ENCODE measurements around the gene KIAA1191. TPM values are rescaled to one million over a fixed set of nuclear protein-coding genes. Genes with fewer than 3 reads are reported as not detected.

Gene KIAA1191
- total and polyA plus RNA-seq, 4 donors, result 57.2 to 78.4 (median 77.9) TPM

- 77 to 81% methylated on average over 20 of the region's 20 CpGs for WGBS, 2 donors
- Histone ChIP-seq H3K4me3 (ENCODE audit: low read length in 2 of 2) (no peak overlapping the region), H3K36me3 (ENCODE audit: control insufficient read depth in 1 of 2, insufficient read depth in 2 of 2, low read length in 1 of 2) (peaks cover 0 to 2% of the 10 kb centered on the region in 2 donors), H3K9me3 (ENCODE audit: control insufficient read depth, low read length) (no peaks in the 10 kb centered on the region), H3K27me3 (ENCODE audit: control insufficient read depth in 1 of 2, insufficient read depth in 2 of 2, low read length in 1 of 2) (no peaks in the 10 kb centered on the region), H3K4me1 (ENCODE audit: control insufficient read depth in 1 of 2, insufficient read depth in 2 of 2, low read length in 2 of 2) (no peaks in the 10 kb centered on the region), H3K27ac (ENCODE audit: low read depth in 1 of 2, low read length in 2 of 2) (no peak overlapping the region)
- intact Hi-C loops (cut with DNase I), result no loop called here
- ATAC-seq (ENCODE audit: low FRiP score) (no peak), DNase-seq (no peak)
Observed at GRCh38 chr5:176405656-176406435, 44.3 kb upstream of the KIAA1191 start.

GRCh38 chr5:176401281-176402205 is 40.0 kb upstream of the KIAA1191 start:
- no peaks in the 10 kb centered on the region for H3K9me3 ChIP-seq (ENCODE audit: control insufficient read depth, low read length)
- DNase-seq (peak in 1 of 2 donors; percentile 18), ATAC-seq (ENCODE audit: low FRiP score) (no peak)
- no peaks in the 10 kb centered on the region for H3K27me3 ChIP-seq (ENCODE audit: control insufficient read depth in 1 of 2, insufficient read depth in 2 of 2, low read length in 1 of 2)
- H3K36me3 ChIP-seq (ENCODE audit: control insufficient read depth in 1 of 2, insufficient read depth in 2 of 2, low read length in 1 of 2), result peaks cover 1 to 2% of the 10 kb centered on the region in 2 donors
- WGBS, 2 donors, result 75 to 81% methylated on average over 22 of the region's 22 CpGs
- H3K4me1 ChIP-seq (ENCODE audit: control insufficient read depth in 1 of 2, insufficient read depth in 2 of 2, low read length in 2 of 2), result no peaks in the 10 kb centered on the region
- no peak overlapping the region for H3K4me3 ChIP-seq (ENCODE audit: low read length in 2 of 2)
- intact Hi-C loops (cut with DNase I), result no loop called here
- H3K27ac ChIP-seq (ENCODE audit: low read depth in 1 of 2, low read length in 2 of 2), result no peak overlapping the region

DNA sequence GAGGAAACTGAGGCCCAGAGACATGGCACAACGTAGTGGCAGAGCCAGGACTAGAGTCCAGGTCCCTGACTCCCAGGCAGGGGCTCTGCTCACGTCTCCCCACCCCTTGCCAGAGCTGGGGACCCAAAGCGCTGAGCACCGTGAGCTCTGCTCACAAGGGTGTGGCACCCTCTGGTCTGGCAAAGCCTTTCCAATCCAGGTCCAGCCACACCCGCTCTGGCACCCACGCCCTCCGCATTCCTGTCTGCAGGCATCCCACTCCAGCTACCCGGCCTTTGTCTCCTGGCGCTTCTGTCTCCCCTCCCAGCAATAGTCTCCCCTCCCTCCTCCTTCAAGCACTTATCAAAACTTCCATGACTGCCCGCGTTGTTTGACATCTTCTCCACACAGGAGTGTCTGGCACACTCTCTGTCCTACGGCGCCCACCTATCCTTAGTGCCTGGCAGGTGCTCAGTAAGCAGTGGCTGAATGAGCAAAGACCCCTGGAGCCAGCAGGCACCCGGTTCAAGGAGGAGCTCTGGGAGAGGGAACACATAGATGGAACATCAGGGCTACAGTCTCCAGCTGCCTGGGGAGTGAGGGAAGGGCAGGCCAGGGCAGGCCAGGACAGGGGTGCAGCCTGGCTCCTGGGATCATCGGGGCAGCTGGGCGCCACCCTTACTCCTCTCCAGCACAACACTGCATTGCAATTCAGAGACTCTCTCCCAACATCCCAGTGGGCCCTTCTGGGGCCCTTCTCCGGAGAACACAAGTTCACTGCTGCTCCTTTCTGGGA is 39.0 kb upstream of the KIAA1191 start:
- Histone ChIP-seq H3K4me1 (ENCODE audit: control insufficient read depth in 1 of 2, insufficient read depth in 2 of 2, low read length in 2 of 2) (no peaks in the 10 kb centered on the region), H3K27me3 (ENCODE audit: control insufficient read depth in 1 of 2, insufficient read depth in 2 of 2, low read length in 1 of 2) (no peaks in the 10 kb centered on the region), H3K4me3 (ENCODE audit: low read length in 2 of 2) (no peak overlapping the region), H3K36me3 (ENCODE audit: control insufficient read depth in 1 of 2, insufficient read depth in 2 of 2, low read length in 1 of 2) (peaks cover 0 to 2% of the 10 kb centered on the region in 2 donors), H3K27ac (ENCODE audit: low read depth in 1 of 2, low read length in 2 of 2) (no peak overlapping the region), H3K9me3 (ENCODE audit: control insufficient read depth, low read length) (no peaks in the 10 kb centered on the region)
- intact Hi-C loops (cut with DNase I), result no loop called here
- DNase-seq, result peak in 1 of 2 donors; percentile 17
- WGBS, 2 donors, result 81 to 82% methylated on average over 17 of the region's 17 CpGs
- ATAC-seq (ENCODE audit: low FRiP score), result no peak

DNA sequence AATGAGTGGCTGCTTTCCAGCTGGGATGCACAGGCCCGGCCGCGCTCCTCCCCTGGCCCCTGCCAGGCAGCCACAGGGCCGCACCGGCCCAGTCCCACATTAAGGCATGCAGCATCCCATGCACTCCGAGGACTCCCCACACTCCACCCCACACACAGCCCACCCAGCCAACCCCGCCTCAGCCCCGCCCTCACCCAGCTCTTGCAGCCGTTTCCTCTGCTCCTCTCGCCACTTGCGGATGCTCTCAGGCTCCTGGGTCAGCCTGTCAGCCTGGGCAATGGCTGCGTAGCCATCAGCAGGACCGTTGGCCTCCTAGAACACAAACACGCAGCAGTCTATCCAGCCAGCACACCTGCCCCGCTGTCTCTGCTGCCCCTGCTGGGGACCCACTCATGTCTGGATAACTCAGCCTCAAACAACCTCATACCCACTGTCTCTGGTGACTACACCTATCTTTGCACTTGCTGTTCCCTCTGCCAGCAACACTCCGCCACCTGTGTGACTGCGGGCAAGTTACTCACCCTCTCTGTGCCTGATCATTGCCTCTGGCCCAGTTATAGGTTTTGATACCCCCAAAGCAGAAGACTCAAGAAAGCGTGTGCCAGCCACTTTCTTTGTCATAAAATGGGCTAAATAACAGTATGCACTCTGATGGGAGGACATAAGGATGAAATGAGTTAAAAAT is 36.3 kb upstream of the KIAA1191 start:
- Histone ChIP-seq H3K27ac (ENCODE audit: low read depth in 1 of 2, low read length in 2 of 2) (no peak overlapping the region), H3K36me3 (ENCODE audit: control insufficient read depth in 1 of 2, insufficient read depth in 2 of 2, low read length in 1 of 2) (peaks cover 0 to 3% of the 10 kb centered on the region in 2 donors), H3K27me3 (ENCODE audit: control insufficient read depth in 1 of 2, insufficient read depth in 2 of 2, low read length in 1 of 2) (no peaks in the 10 kb centered on the region), H3K4me3 (ENCODE audit: low read length in 2 of 2) (no peak overlapping the region), H3K4me1 (ENCODE audit: control insufficient read depth in 1 of 2, insufficient read depth in 2 of 2, low read length in 2 of 2) (no peaks in the 10 kb centered on the region), H3K9me3 (ENCODE audit: control insufficient read depth, low read length) (no peaks in the 10 kb centered on the region)
- peak in 1 of 2 donors; percentile 41 for DNase-seq
- intact Hi-C loops (cut with DNase I), result no loop called here
- no peak for ATAC-seq (ENCODE audit: low FRiP score)
- 91 to 93% methylated on average over 18 of the region's 18 CpGs for WGBS, 2 donors

- ATAC-seq (ENCODE audit: low FRiP score) (no peak), DNase-seq (peak in 1 of 2 donors; percentile 3)
- Histone ChIP-seq H3K9me3 (ENCODE audit: control insufficient read depth, low read length) (no peaks in the 10 kb centered on the region), H3K27me3 (ENCODE audit: control insufficient read depth in 1 of 2, insufficient read depth in 2 of 2, low read length in 1 of 2) (no peaks in the 10 kb centered on the region), H3K4me3 (ENCODE audit: low read length in 2 of 2) (no peak overlapping the region), H3K36me3 (ENCODE audit: control insufficient read depth in 1 of 2, insufficient read depth in 2 of 2, low read length in 1 of 2) (peaks cover 0 to 5% of the 10 kb centered on the region in 2 donors), H3K27ac (ENCODE audit: low read depth in 1 of 2, low read length in 2 of 2) (no peak overlapping the region), H3K4me1 (ENCODE audit: control insufficient read depth in 1 of 2, insufficient read depth in 2 of 2, low read length in 2 of 2) (no peaks in the 10 kb centered on the region)
- 47 to 51% methylated on average over 6 of the region's 6 CpGs for WGBS, 2 donors
- intact Hi-C loops (cut with DNase I), result no loop called here
Observed at GRCh38 chr5:176396330-176396729, 34.8 kb upstream of the KIAA1191 start.

GRCh38 chr5:176394881-176395675 is 33.5 kb upstream of the KIAA1191 start:
- H3K4me3 ChIP-seq (ENCODE audit: low read length in 2 of 2), result no peak overlapping the region
- H3K27ac ChIP-seq (ENCODE audit: low read depth in 1 of 2, low read length in 2 of 2), result no peak overlapping the region
- H3K4me1 ChIP-seq (ENCODE audit: control insufficient read depth in 1 of 2, insufficient read depth in 2 of 2, low read length in 2 of 2), result no peaks in the 10 kb centered on the region
- peaks cover 0 to 5% of the 10 kb centered on the region in 2 donors for H3K36me3 ChIP-seq (ENCODE audit: control insufficient read depth in 1 of 2, insufficient read depth in 2 of 2, low read length in 1 of 2)
- H3K27me3 ChIP-seq (ENCODE audit: control insufficient read depth in 1 of 2, insufficient read depth in 2 of 2, low read length in 1 of 2), result no peaks in the 10 kb centered on the region
- no peaks in the 10 kb centered on the region for H3K9me3 ChIP-seq (ENCODE audit: control insufficient read depth, low read length)
- peak in 1 of 2 donors; percentile 66 for DNase-seq
- intact Hi-C loops (cut with DNase I), result no loop called here
- no peak for ATAC-seq (ENCODE audit: low FRiP score)
- 82 to 88% methylated on average over 11 of the region's 11 CpGs for WGBS, 2 donors

GRCh38 chr5:176394096-176394495 is 32.5 kb upstream of the KIAA1191 start:
- H3K27ac ChIP-seq (ENCODE audit: low read depth in 1 of 2, low read length in 2 of 2), result no peak overlapping the region
- 89 to 94% methylated on average over 9 of the region's 9 CpGs for WGBS, 2 donors
- no peaks in the 10 kb centered on the region for H3K27me3 ChIP-seq (ENCODE audit: control insufficient read depth in 1 of 2, insufficient read depth in 2 of 2, low read length in 1 of 2)
- no peaks in the 10 kb centered on the region for H3K4me1 ChIP-seq (ENCODE audit: control insufficient read depth in 1 of 2, insufficient read depth in 2 of 2, low read length in 2 of 2)
- H3K4me3 ChIP-seq (ENCODE audit: low read length in 2 of 2), result no peak overlapping the region
- H3K36me3 ChIP-seq (ENCODE audit: control insufficient read depth in 1 of 2, insufficient read depth in 2 of 2, low read length in 1 of 2), result peaks cover 0 to 5% of the 10 kb centered on the region in 2 donors
- intact Hi-C loops (cut with DNase I), result no loop called here
- ATAC-seq (ENCODE audit: low FRiP score), result no peak
- DNase-seq, result peak in 1 of 2 donors; percentile 53
- H3K9me3 ChIP-seq (ENCODE audit: control insufficient read depth, low read length), result no peaks in the 10 kb centered on the region

Data from aorta (tissue), 5 donors.